Right ventricle myocardium superior (tissue), 1 donor: ENCODE results near the gene HRNR. TPM values are rescaled to one million over a fixed set of nuclear protein-coding genes. Genes with fewer than 3 reads are reported as not detected.

Source experiments
- ATAC-seq: fragments of 200-7000 bp; cut with Tn5 transposase; one replicate; pipeline ENCODE4 v1.9.1; 2020; ENCODE audit warnings: mild to moderate bottlenecking; ENCODE audit not compliant: poor library complexity
- DNase-seq: peaks from one replicate; pipeline ENCODE4 v3.0.0-alpha.2; 2020
- intact Hi-C: fragments of 100-400 bp; cut with DNase I; formaldehyde crosslinking; loops from one replicate; pipeline ENCODE4 v1.11.2; 2022
- total RNA-seq: library from RNA; stranded (reverse); fragmentation: NEBNext Ultra II Directional; extraction: Animal tissue kit (Norgen Biotek cat#: 25700); gene quantifications from one replicate; pipeline ENCODE4 v1.2.1, GENCODE V29; 2021
- donor health status: DM: no; HTN: yes; CAD: no; lungs with severe emphysema.

Gene HRNR
- total RNA-seq, 1 donor from 2014 or later = not detected

GRCh38 chr1:152191260-152191659, 32.7 kb downstream of the HRNR start:
- DNase-seq (no peak), ATAC-seq (no peak)
- intact Hi-C loops = no loop called here

GRCh38 chr1:152190589-152190988, 33.4 kb downstream of the HRNR start:
- DNase-seq (no peak), ATAC-seq (no peak)
- intact Hi-C loops = no loop called here

GRCh38 chr1:152189657-152190442, 34.1 kb downstream of the HRNR start:
- DNase-seq (peak; percentile 75), ATAC-seq (peak; percentile 86)
- intact Hi-C loops = loop anchor here (5.0 kb wide), 2 partner anchors 252 to 267 kb away; no protein-coding TSS in a partner anchor

- peak; percentile 77 for ATAC-seq
- intact Hi-C loops = loop anchor here (5.0 kb wide), 2 partner anchors 253 to 268 kb away; no protein-coding TSS in a partner anchor
- DNase-seq = peak; percentile 87
Observed at GRCh38 chr1:152188673-152189591, 35.1 kb downstream of the HRNR start.

GRCh38 chr1:152186556-152187285, 37.3 kb downstream of the HRNR start:
- intact Hi-C loops = loop anchor here (5.0 kb wide), 2 partner anchors 256 to 271 kb away; no protein-coding TSS in a partner anchor
- DNase-seq (no peak), ATAC-seq (no peak)

- peak; percentile 71 for ATAC-seq
- intact Hi-C loops = loop anchor here (2.0 to 5.0 kb wide), 4 partner anchors 45 to 272 kb away; no protein-coding TSS in a partner anchor
- DNase-seq = no peak
Observed at GRCh38 chr1:152185544-152186391, 38.2 kb downstream of the HRNR start.

GRCh38 chr1:152182944-152183361, 41.0 kb downstream of the HRNR start:
- DNase-seq (no peak), ATAC-seq (peak; percentile 62)
- intact Hi-C loops = no loop called here

- ATAC-seq (no peak), DNase-seq (no peak)
- intact Hi-C loops = no loop called here
Observed at GRCh38 chr1:152182431-152182830, 41.6 kb downstream of the HRNR start.

- intact Hi-C loops = no loop called here
- peak; percentile 60 for ATAC-seq
- no peak for DNase-seq
Observed at GRCh38 chr1:152179566-152179965, 44.4 kb downstream of the HRNR start.

GRCh38 chr1:152170287-152170905, 53.6 kb downstream of the HRNR start:
- intact Hi-C loops = no loop called here
- ATAC-seq (no peak), DNase-seq (no peak)

GRCh38 chr1:152169366-152170025, 54.5 kb downstream of the HRNR start:
- ATAC-seq (no peak), DNase-seq (no peak)
- intact Hi-C loops = no loop called here

- DNase-seq (no peak), ATAC-seq (peak; percentile 87)
- intact Hi-C loops = no loop called here
Observed at GRCh38 chr1:152168535-152168868, 55.5 kb downstream of the HRNR start.

- DNase-seq (no peak), ATAC-seq (peak; percentile 57)
- intact Hi-C loops = no loop called here
Observed at GRCh38 chr1:152167835-152168534, 56.0 kb downstream of the HRNR start.

- intact Hi-C loops = no loop called here
- DNase-seq (no peak), ATAC-seq (no peak)
Observed at GRCh38 chr1:152166966-152167365, 57.0 kb downstream of the HRNR start.

- ATAC-seq (no peak), DNase-seq (no peak)
- intact Hi-C loops = no loop called here
Observed at GRCh38 chr1:152165286-152166077, 58.5 kb downstream of the HRNR start.
